Tibial artery (tissue), 4 donors: ENCODE results near the gene CASZ1.
A peak's percentile ranks its signal among the peaks of the same experiment; 100 is the strongest.

Source experiments
- DNase-seq, 2 donors: peaks; one replicate each; pipeline ENCODE4 v3.0.0-alpha.2; 2019
- H3K27ac ChIP-seq, 2 donors: fragments of 200-600 bp; sonication (generic) in 1 of 2; 1 replicate in 1 of 2; 2 replicates in 1 of 2; pipeline ENCODE4 v1.5.1; 2018 to 2019; ENCODE audit warnings: mild to moderate bottlenecking in 1 of 2
- H3K27me3 ChIP-seq, 2 donors: fragments of 200-600 bp; sonication (generic) in 1 of 2; one replicate each; pipeline versions ENCODE4 v1.5.1 to v1.6.0; 2016 to 2019
- H3K36me3 ChIP-seq, 3 donors: fragments of 200-600 bp; sonication (generic) in 2 of 3; one replicate each; pipeline ENCODE4 v1.5.1; 2016 to 2019; ENCODE audit warnings: mild to moderate bottlenecking in 2 of 3
- H3K4me1 ChIP-seq, 4 donors: fragments of 200-600 bp; sonication (generic) in 2 of 4; 1 replicate in 3 of 4; 2 replicates in 1 of 4; pipeline ENCODE4 v1.5.1; 2016 to 2019
- H3K4me3 ChIP-seq, 2 donors: fragments of 200-600 bp; sonication (generic) in 1 of 2; 1 replicate in 1 of 2; 2 replicates in 1 of 2; pipeline ENCODE4 v1.5.1; 2018 to 2019; ENCODE audit warnings: mild to moderate bottlenecking in 2 of 2
- H3K9me3 ChIP-seq, 3 donors: fragments of 200-600 bp; sonication (generic) in 1 of 3; one replicate each; pipeline ENCODE4 v1.5.1; 2016 to 2019
- CTCF ChIP-seq, 2 experiments: fragments of 200-600 bp in 1 of 2; fragments of 450-650 bp in 1 of 2; IDR thresholded peaks; one replicate each; pipeline ENCODE4 v1.5.1; 2017 to 2019; ENCODE audit warnings: antibody characterized with exemption in 2 of 2, mild to moderate bottlenecking in 1 of 2, moderate library complexity in 1 of 2
- intact Hi-C: fragments of 100-400 bp; cut with DNase I; formaldehyde crosslinking; loops from one replicate; pipeline ENCODE4 v1.15.0; 2023; ENCODE audit warnings: low total_unique reads

The CASZ1 gene

GRCh38 chr1:10724052-10724494 lies 72.4 kb downstream of the CASZ1 start:
- Histone ChIP-seq H3K4me1 (peaks cover 0 to 53% (median 22%) of the 10 kb centered on the region in 4 donors), H3K9me3 (peaks cover 0 to 8% (median 0%) of the 10 kb centered on the region in 3 donors), H3K27me3 (peaks cover 0 to 10% of the 10 kb centered on the region in 2 donors), H3K4me3 (no peak overlapping the region), H3K27ac (peak overlapping the region; percentile 17 to 24), H3K36me3 (no peaks in the 10 kb centered on the region)
- DNase-seq: peak in 1 of 2 donors; percentile 77
- intact Hi-C loops: no loop called here
- TF ChIP-seq CTCF (IDR thresholded peaks at IDR 0.05): no peak

GRCh38 chr1:10723317-10723716 lies 73.1 kb downstream of the CASZ1 start:
- no peak overlapping the region for H3K27ac ChIP-seq
- no peak for TF ChIP-seq CTCF (IDR thresholded peaks at IDR 0.05)
- no peak overlapping the region for H3K4me3 ChIP-seq
- no peaks in the 10 kb centered on the region for H3K36me3 ChIP-seq
- intact Hi-C loops: no loop called here
- no peak for DNase-seq
- peaks cover 0 to 53% (median 22%) of the 10 kb centered on the region in 4 donors for H3K4me1 ChIP-seq
- H3K9me3 ChIP-seq: peaks cover 0 to 8% (median 0%) of the 10 kb centered on the region in 3 donors
- H3K27me3 ChIP-seq: peaks cover 0 to 10% of the 10 kb centered on the region in 2 donors

- Histone ChIP-seq H3K27ac (no peak overlapping the region), H3K36me3 (no peaks in the 10 kb centered on the region), H3K4me1 (peaks cover 0 to 54% (median 21%) of the 10 kb centered on the region in 4 donors), H3K27me3 (peaks cover 0 to 7% of the 10 kb centered on the region in 2 donors), H3K9me3 (peaks cover 0 to 8% (median 0%) of the 10 kb centered on the region in 3 donors), H3K4me3 (no peak overlapping the region)
- TF ChIP-seq CTCF (IDR thresholded peaks at IDR 0.05): no peak
- no peak for DNase-seq
- intact Hi-C loops: no loop called here
Measured at GRCh38 chr1:10722803-10723202, 73.6 kb downstream of the CASZ1 start.

- H3K9me3 ChIP-seq: peaks cover 0 to 8% (median 0%) of the 10 kb centered on the region in 3 donors
- H3K27me3 ChIP-seq: no peaks in the 10 kb centered on the region
- H3K27ac ChIP-seq: no peak overlapping the region
- intact Hi-C loops: no loop called here
- no peak overlapping the region for H3K4me3 ChIP-seq
- no peak for DNase-seq
- TF ChIP-seq CTCF (IDR thresholded peaks at IDR 0.05): no peak
- H3K4me1 ChIP-seq: peaks cover 0 to 51% (median 18%) of the 10 kb centered on the region in 4 donors
- no peaks in the 10 kb centered on the region for H3K36me3 ChIP-seq
Measured at GRCh38 chr1:10721381-10722321, 74.8 kb downstream of the CASZ1 start.

GRCh38 chr1:10720635-10721034 lies 75.8 kb downstream of the CASZ1 start:
- no peak for TF ChIP-seq CTCF (IDR thresholded peaks at IDR 0.05)
- Histone ChIP-seq H3K4me1 (peaks cover 0 to 40% (median 10%) of the 10 kb centered on the region in 4 donors), H3K27me3 (no peaks in the 10 kb centered on the region), H3K9me3 (peaks cover 0 to 8% (median 0%) of the 10 kb centered on the region in 3 donors), H3K27ac (no peak overlapping the region), H3K4me3 (no peak overlapping the region), H3K36me3 (no peaks in the 10 kb centered on the region)
- DNase-seq: no peak
- intact Hi-C loops: no loop called here
